Endothelial cell of umbilical vein (primary cell): ENCODE measurements around the gene TMEM138. TPM values are rescaled to one million over a fixed set of nuclear protein-coding genes. Genes with fewer than 3 reads are reported as not detected.

ENCODE experiments used
- BruUV-seq: library from RNA; stranded (reverse); fragments of 400-500 nt; replicated peaks from 2 replicates; lab custom pipeline; 2021; lab: Mats Ljungman, UMichigan
- CTCF ChIA-PET: fragments of 300-600, 350-600 bp; sonication (Branson Sonifier 250); formaldehyde crosslinking; loops from one replicate; lab custom pipeline; 2021; ENCODE audit warnings: antibody characterized with exemption, inconsistent platforms; lab: Charles Lee
- POLR2A ChIA-PET: fragments of 300-600, 350-600 bp; sonication (Branson Sonifier 250); formaldehyde crosslinking; loops from one replicate; lab custom pipeline; 2021; ENCODE audit warnings: antibody characterized with exemption, inconsistent platforms; lab: Charles Lee
- DNase-seq: peaks from one replicate; pipeline ENCODE4 v3.0.0-alpha.2; 2011; ENCODE audit warnings: low read depth, low spot score
- FAIRE-seq: peaks from 2 replicates; lab custom pipeline; 2011; peaks lifted over from hg19 to GRCh38; lab: Jason Lieb, UNC
- H2AFZ ChIP-seq: 2 replicates; pipeline ENCODE4 v1.6.0; 2012; ENCODE audit warnings: low read depth, low read length, control low read depth, inconsistent platforms
- H3K27ac ChIP-seq: 2 replicates; pipeline ENCODE4 v1.5.1; 2011; ENCODE audit warnings: low read depth, mild to moderate bottlenecking, control low read depth, low read length, moderate library complexity; ENCODE audit not compliant: insufficient read depth
- H3K27me3 ChIP-seq, 2 experiments: 2 replicates each; pipeline versions ENCODE4 v1.6.0 to v1.6.1; 2011; ENCODE audit warnings: low read length in 2 of 2, mixed read lengths in 1 of 2; ENCODE audit not compliant: control insufficient read depth in 2 of 2, insufficient read depth in 2 of 2
- H3K36me3 ChIP-seq, 2 experiments: 2 replicates in 1 of 2; 3 replicates in 1 of 2; pipeline ENCODE4 v1.5.1; 2011; ENCODE audit warnings: low read length in 2 of 2, mild to moderate bottlenecking in 1 of 2, moderate library complexity in 1 of 2; ENCODE audit not compliant: control insufficient read depth in 2 of 2, insufficient read depth in 2 of 2; ENCODE audit errors: extremely low read depth in 1 of 2
- H3K4me1 ChIP-seq: 3 replicates; pipeline ENCODE4 v1.5.1; 2011; ENCODE audit warnings: mild to moderate bottlenecking, low read length; ENCODE audit not compliant: control insufficient read depth, insufficient read depth; ENCODE audit errors: extremely low read depth
- H3K4me2 ChIP-seq: 2 replicates; pipeline ENCODE4 v1.6.1; 2011; ENCODE audit warnings: low read length, control low read depth, mixed read lengths; ENCODE audit not compliant: insufficient read depth
- H3K4me3 ChIP-seq, 3 experiments: fragments of 200-600 bp in 1 of 3; sonication (generic), shearing (Covaris generic) in 1 of 3; replicated peaks in 1 of 3; 2 replicates each; pipeline ENCODE4 v1.5.1; 2011 to 2016; ENCODE audit warnings: control low read depth in 3 of 3, low read length in 3 of 3, mild to moderate bottlenecking in 2 of 3, inconsistent platforms in 1 of 3, low read depth in 1 of 3, moderate library complexity in 1 of 3; ENCODE audit not compliant: insufficient read depth in 1 of 3
- H3K79me2 ChIP-seq: 2 replicates; pipeline ENCODE4 v1.6.0; 2012; ENCODE audit warnings: low read length, inconsistent platforms; ENCODE audit not compliant: control insufficient read depth, insufficient read depth
- H3K9ac ChIP-seq: replicated peaks from 2 replicates; pipeline ENCODE3; 2011; ENCODE audit warnings: low read length, control low read depth; ENCODE audit not compliant: insufficient read depth; ENCODE audit errors: extremely low read depth
- H3K9me1 ChIP-seq: replicated peaks from 3 replicates; pipeline ENCODE4 v1.6.0; 2011; ENCODE audit warnings: mild to moderate bottlenecking, low read length; ENCODE audit not compliant: control insufficient read depth, insufficient read depth; ENCODE audit errors: extremely low read depth
- H3K9me3 ChIP-seq: replicated peaks from 2 replicates; pipeline ENCODE4 v1.5.1; 2012; ENCODE audit warnings: low read length, inconsistent platforms; ENCODE audit not compliant: control insufficient read depth, insufficient read depth
- H4K20me1 ChIP-seq: replicated peaks from 2 replicates; pipeline ENCODE3; 2011; ENCODE audit warnings: mild to moderate bottlenecking, low read length; ENCODE audit not compliant: control insufficient read depth, insufficient read depth; ENCODE audit errors: extremely low read depth
- GATA2 ChIP-seq: IDR thresholded peaks from 2 replicates; pipeline ENCODE4 v1.7.0; 2011; ENCODE audit warnings: low read depth, mild to moderate bottlenecking, moderate library complexity, mixed read lengths, low read length; ENCODE audit not compliant: insufficient read length, insufficient read depth
- dilution Hi-C: fragments of 300-500 bp; cut with MboI; formaldehyde crosslinking; loops from one replicate; pipeline ENCODE4 v1.15.0; 2019; ENCODE audit warnings: low sequenced_read_pairs; ENCODE audit not compliant: extremely low pct_ligation_motif_present
- intact Hi-C: fragments of 100-400 bp; cut with micrococcal nuclease; formaldehyde crosslinking; loops from one replicate; pipeline ENCODE4 v1.10.0; 2022
- polyA plus RNA-seq, 4 experiments: library from polyadenylated mRNA; depleted of rRNA in 3 of 4; stranded (reverse) in 3 of 4; unstranded in 1 of 4; fragments of >200 nt; gene quantifications; 2 replicates each; pipeline versions ENCODE4 v1.2.1 to v1.2.3, GENCODE V29; 2011 to 2012; ENCODE audit warnings: missing spikeins in 1 of 4
- total RNA-seq: library from RNA; stranded (reverse); gene quantifications from 2 replicates; pipeline ENCODE4 v1.2.3, GENCODE V29; 2021
- TF ChIP-seq, protein P1 (sequence below), 2 donors: IDR thresholded peaks; 1 replicate in 1 of 2; 2 replicates in 1 of 2; pipeline ENCODE4 v1.5.1; 2011; ENCODE audit warnings: low read length in 2 of 2, mild to moderate bottlenecking in 2 of 2, moderate library complexity in 2 of 2, control low read depth in 1 of 2, inconsistent platforms in 1 of 2, low read depth in 1 of 2; ENCODE audit not compliant: insufficient read depth in 1 of 2; ENCODE audit errors: extremely low read depth in 1 of 2
- TF ChIP-seq, protein P2 (sequence below): IDR thresholded peaks from 2 replicates; pipeline ENCODE4 v1.6.1; 2011; ENCODE audit not compliant: insufficient read depth, insufficient read length

The TMEM138 gene
- total and polyA plus RNA-seq, 2 donors (not counting 3 experiments of a cell fraction or from before 2014, with no cell fraction given), result 37.9 to 60.0 TPM

DNA sequence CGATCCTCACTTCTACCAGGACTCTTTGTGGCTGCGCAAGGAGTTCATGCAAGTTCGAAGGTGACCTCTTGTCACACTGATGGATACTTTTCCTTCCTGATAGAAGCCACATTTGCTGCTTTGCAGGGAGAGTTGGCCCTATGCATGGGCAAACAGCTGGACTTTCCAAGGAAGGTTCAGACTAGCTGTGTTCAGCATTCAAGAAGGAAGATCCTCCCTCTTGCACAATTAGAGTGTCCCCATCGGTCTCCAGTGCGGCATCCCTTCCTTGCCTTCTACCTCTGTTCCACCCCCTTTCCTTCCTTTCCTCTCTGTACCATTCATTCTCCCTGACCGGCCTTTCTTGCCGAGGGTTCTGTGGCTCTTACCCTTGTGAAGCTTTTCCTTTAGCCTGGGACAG, 6.5 kb downstream of the TMEM138 start:
- Histone ChIP-seq H3K27me3 (no peaks in the 10 kb centered on the region), H3K79me2 (peaks cover 8% of the 10 kb centered on the region), H3K9me1 (no peaks in the 10 kb centered on the region), H3K36me3 (peaks cover 20 to 30% of the 10 kb centered on the region in 2 experiments), H3K4me1 (peaks cover 4% of the 10 kb centered on the region), H2AFZ (no peak overlapping the region), H3K9ac (no peak overlapping the region), H3K9me3 (no peaks in the 10 kb centered on the region), H3K4me3 (no peak overlapping the region), H4K20me1 (no peaks in the 10 kb centered on the region), H3K27ac (no peak overlapping the region), H3K4me2 (no peak overlapping the region)
- no TSS peak for BruUV-seq
- FAIRE-seq (no peak), DNase-seq (no peak)
- dilution Hi-C loops, result no loop called here
- TF ChIP-seq, protein P1, sequence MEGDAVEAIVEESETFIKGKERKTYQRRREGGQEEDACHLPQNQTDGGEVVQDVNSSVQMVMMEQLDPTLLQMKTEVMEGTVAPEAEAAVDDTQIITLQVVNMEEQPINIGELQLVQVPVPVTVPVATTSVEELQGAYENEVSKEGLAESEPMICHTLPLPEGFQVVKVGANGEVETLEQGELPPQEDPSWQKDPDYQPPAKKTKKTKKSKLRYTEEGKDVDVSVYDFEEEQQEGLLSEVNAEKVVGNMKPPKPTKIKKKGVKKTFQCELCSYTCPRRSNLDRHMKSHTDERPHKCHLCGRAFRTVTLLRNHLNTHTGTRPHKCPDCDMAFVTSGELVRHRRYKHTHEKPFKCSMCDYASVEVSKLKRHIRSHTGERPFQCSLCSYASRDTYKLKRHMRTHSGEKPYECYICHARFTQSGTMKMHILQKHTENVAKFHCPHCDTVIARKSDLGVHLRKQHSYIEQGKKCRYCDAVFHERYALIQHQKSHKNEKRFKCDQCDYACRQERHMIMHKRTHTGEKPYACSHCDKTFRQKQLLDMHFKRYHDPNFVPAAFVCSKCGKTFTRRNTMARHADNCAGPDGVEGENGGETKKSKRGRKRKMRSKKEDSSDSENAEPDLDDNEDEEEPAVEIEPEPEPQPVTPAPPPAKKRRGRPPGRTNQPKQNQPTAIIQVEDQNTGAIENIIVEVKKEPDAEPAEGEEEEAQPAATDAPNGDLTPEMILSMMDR (IDR thresholded peaks at IDR 0.05; ENCODE audit: extremely low read depth in 1 of 2, insufficient read depth in 1 of 2, low read depth in 1 of 2, low read length in 2 of 2), result no peak
- TF ChIP-seq, protein P2, sequence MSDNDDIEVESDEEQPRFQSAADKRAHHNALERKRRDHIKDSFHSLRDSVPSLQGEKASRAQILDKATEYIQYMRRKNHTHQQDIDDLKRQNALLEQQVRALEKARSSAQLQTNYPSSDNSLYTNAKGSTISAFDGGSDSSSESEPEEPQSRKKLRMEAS, result no peak
- no peak for TF ChIP-seq GATA2
- intact Hi-C loops, result no loop called here
- POLR2A ChIA-PET, result no interaction called here
- CTCF ChIA-PET, result interaction anchor here (10.8 kb wide), 1 partner anchor 16 kb away, joined by 89 read pairs; no protein-coding TSS in a partner anchor
